Parathyroid adenoma (tissue), 2 donors: ENCODE measurements around the gene RBM44.
"Not testable (repeated sequence)": the region's sequence is repeated elsewhere in the genome, so short reads cannot be mapped to it uniquely, and the experiment has no call there.

Experiments
- H2AFZ ChIP-seq: fragments of 300-600 bp; sonication (generic); one replicate; pipeline ENCODE4 v1.7.0; 2017; ENCODE audit warnings: antibody characterized with exemption, mild to moderate bottlenecking
- H3K27ac ChIP-seq: fragments of 300-600 bp; sonication (generic); one replicate; pipeline ENCODE4 v1.7.0; 2017
- H3K27me3 ChIP-seq: fragments of 300-600 bp; sonication (generic); one replicate; pipeline ENCODE4 v1.7.0; 2017; ENCODE audit warnings: low read length; ENCODE audit not compliant: control insufficient read depth, insufficient read depth
- H3K36me3 ChIP-seq: fragments of 300-600 bp; sonication (generic); one replicate; pipeline ENCODE4 v1.7.0; 2017; ENCODE audit warnings: low read length; ENCODE audit not compliant: control insufficient read depth, insufficient read depth
- H3K4me1 ChIP-seq: fragments of 300-600 bp; sonication (generic); one replicate; pipeline ENCODE4 v1.7.0; 2017; ENCODE audit warnings: control low read depth
- H3K4me2 ChIP-seq: fragments of 300-600 bp; sonication (generic); one replicate; pipeline ENCODE4 v1.7.0; 2017; ENCODE audit warnings: low read length
- H3K4me3 ChIP-seq: fragments of 300-600 bp; sonication (generic); one replicate; pipeline ENCODE4 v1.7.0; 2017; ENCODE audit warnings: low read depth, low read length
- H3K79me2 ChIP-seq: fragments of 300-600 bp; sonication (generic); one replicate; pipeline ENCODE4 v1.7.0; 2017; ENCODE audit warnings: control low read depth
- H3K9ac ChIP-seq: fragments of 300-600 bp; sonication (generic); one replicate; pipeline ENCODE4 v1.7.0; 2017; ENCODE audit warnings: mild to moderate bottlenecking
- H3K9me3 ChIP-seq: fragments of 300-600 bp; sonication (generic); one replicate; pipeline ENCODE4 v1.7.0; 2017; ENCODE audit warnings: low read length; ENCODE audit not compliant: control insufficient read depth
- CTCF ChIP-seq: fragments of 300-600 bp; sonication (generic); IDR thresholded peaks from one replicate; pipeline ENCODE4 v1.7.0; 2017; ENCODE audit warnings: antibody characterized with exemption, mild to moderate bottlenecking
- donor health status: primary hyperparathyroidism.

The RBM44 gene

DNA sequence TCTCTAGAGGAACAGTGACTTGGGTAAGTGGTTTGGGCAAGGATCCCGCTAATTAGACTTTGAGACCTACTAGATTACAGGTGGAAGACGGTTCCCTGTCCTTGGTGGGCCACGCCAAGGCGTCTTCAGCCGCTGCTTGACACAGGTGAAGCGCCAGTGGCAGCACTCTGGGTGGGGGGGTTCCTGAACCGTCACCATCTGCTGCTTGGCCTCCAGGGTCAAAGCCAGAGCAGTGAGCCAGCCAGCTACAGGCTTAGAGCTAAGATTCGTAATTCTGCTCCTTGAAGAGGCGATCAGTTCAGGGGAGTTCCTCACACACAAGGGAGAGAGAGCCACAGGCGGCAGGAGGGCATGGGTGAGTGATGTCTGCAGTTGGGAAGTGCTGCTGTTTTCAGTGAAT lies 39.4 kb upstream of the RBM44 start:
- Histone ChIP-seq H3K36me3 (no peaks in the 10 kb centered on the region), H3K9ac (no peak overlapping the region), H3K4me1 (no peaks in the 10 kb centered on the region), H3K79me2 (no peaks in the 10 kb centered on the region), H3K4me3 (no peak overlapping the region), H2AFZ (no peak overlapping the region), H3K4me2 (no peak overlapping the region), H3K27ac (no peak overlapping the region), H3K9me3 (no peaks in the 10 kb centered on the region), H3K27me3 (no peaks in the 10 kb centered on the region)
- TF ChIP-seq CTCF, result no peak

GRCh38 chr2:237760506-237761502 lies 37.8 kb upstream of the RBM44 start:
- no peak for TF ChIP-seq CTCF
- no peaks in the 10 kb centered on the region for H3K79me2 ChIP-seq
- no peaks in the 10 kb centered on the region for H3K27me3 ChIP-seq
- H3K4me3 ChIP-seq, result no peak overlapping the region
- no peaks in the 10 kb centered on the region for H3K9me3 ChIP-seq
- H3K9ac ChIP-seq, result no peak overlapping the region
- no peaks in the 10 kb centered on the region for H3K36me3 ChIP-seq
- H3K27ac ChIP-seq, result no peak overlapping the region
- no peak overlapping the region for H2AFZ ChIP-seq
- no peaks in the 10 kb centered on the region for H3K4me1 ChIP-seq
- H3K4me2 ChIP-seq, result no peak overlapping the region

DNA sequence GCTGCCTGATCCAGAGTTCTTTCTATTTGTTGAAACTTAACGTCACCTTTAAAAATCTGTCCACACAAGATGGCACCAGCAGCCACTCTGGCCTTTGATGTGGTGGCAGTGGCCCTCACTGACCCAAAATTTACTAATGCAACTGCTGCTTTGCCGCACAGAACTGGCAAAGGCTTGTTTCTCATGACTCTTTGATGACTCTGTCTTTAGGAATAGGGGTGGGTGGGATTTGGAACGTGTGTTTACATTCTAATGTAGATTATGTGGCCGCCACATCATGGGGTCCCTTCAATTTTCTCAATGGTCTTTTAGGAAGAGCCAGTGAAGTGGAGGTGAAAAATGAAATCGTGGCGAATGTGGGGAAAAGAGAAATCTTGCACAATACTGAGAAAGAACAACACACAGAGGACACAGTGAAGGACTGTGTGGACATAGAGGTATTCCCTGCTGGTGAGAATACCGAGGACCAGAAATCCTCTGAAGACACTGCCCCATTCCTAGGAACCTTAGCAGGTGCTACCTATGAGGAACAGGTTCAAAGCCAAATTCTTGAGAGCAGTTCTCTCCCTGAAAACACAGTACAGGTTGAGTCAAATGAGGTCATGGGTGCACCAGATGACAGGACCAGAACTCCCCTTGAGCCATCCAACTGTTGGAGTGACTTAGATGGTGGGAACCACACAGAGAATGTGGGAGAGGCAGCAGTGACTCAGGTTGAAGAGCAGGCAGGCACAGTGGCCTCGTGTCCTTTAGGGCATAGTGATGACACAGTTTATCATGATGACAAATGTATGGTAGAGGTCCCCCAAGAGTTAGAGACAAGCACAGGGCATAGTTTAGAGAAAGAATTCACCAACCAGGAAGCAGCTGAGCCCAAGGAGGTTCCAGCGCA lies 36.0 kb upstream of the RBM44 start:
- H3K4me1 ChIP-seq, H3K4me3 ChIP-seq, H3K9ac ChIP-seq, H3K79me2 ChIP-seq, H2AFZ ChIP-seq, H3K9me3 ChIP-seq, H3K36me3 ChIP-seq, H3K27me3 ChIP-seq, H3K27ac ChIP-seq, H3K4me2 ChIP-seq: not testable (repeated sequence)

DNA sequence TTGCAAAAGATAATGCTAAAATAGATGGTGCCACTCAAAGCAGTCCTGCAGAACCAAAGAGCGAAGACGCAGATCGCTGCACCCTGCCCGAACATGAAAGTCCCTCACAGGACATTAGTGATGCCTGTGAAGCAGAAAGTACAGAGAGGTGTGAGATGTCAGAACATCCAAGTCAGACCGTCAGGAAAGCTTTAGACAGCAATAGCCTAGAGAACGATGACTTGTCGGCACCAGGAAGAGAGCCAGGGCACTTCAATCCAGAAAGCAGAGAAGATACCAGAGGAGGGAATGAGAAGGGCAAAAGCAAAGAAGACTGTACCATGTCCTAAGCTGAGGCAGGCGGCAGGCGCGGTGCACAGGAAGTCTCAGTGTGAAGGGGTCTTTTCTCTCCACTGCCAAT lies 34.8 kb upstream of the RBM44 start:
- no peaks in the 10 kb centered on the region for H3K79me2 ChIP-seq
- no peaks in the 10 kb centered on the region for H3K4me1 ChIP-seq
- H3K4me3 ChIP-seq, result no peak overlapping the region
- no peak for TF ChIP-seq CTCF
- no peak overlapping the region for H3K27ac ChIP-seq
- H2AFZ ChIP-seq, result no peak overlapping the region
- no peaks in the 10 kb centered on the region for H3K27me3 ChIP-seq
- no peak overlapping the region for H3K4me2 ChIP-seq
- no peaks in the 10 kb centered on the region for H3K36me3 ChIP-seq
- H3K9ac ChIP-seq, result no peak overlapping the region
- no peaks in the 10 kb centered on the region for H3K9me3 ChIP-seq

GRCh38 chr2:237765122-237765521 lies 33.5 kb upstream of the RBM44 start:
- not testable (repeated sequence) for H3K36me3 ChIP-seq, H3K27ac ChIP-seq

More at GRCh38 chr2:237765122-237765521, 33.5 kb upstream of the RBM44 start:
- not testable (repeated sequence) for H3K9me3 ChIP-seq, H3K4me3 ChIP-seq, H3K79me2 ChIP-seq, H3K4me1 ChIP-seq, H2AFZ ChIP-seq, H3K27me3 ChIP-seq, H3K4me2 ChIP-seq, H3K9ac ChIP-seq
